Neural progenitor cell (in vitro differentiated cells): ENCODE results near the gene ELP1. TPM values are rescaled to one million over a fixed set of nuclear protein-coding genes. Genes with fewer than 3 reads are reported as not detected.
A peak's percentile ranks its signal among the peaks of the same experiment; 100 is the strongest.

ENCODE experiments used
- DNase-seq: peaks from one replicate; pipeline ENCODE4 v3.0.0-alpha.2; 2016; ENCODE audit warnings: low spot score
- H2AFZ ChIP-seq: fragments of 200-600 bp; sonication (generic); replicated peaks from 2 replicates; pipeline ENCODE4 v1.6.1; 2016; ENCODE audit warnings: antibody characterized with exemption
- H3F3A ChIP-seq: fragments of 200-600 bp; sonication (generic); 2 replicates; pipeline ENCODE4 v1.6.1; 2016; ENCODE audit warnings: antibody characterized with exemption, low read depth
- H3K27ac ChIP-seq: fragments of 200-600 bp; sonication (generic); 2 replicates; pipeline ENCODE4 v1.5.1; 2016; ENCODE audit warnings: mild to moderate bottlenecking
- H3K27me3 ChIP-seq: fragments of 200-600 bp; sonication (generic); 2 replicates; pipeline ENCODE4 v1.6.1; 2016; ENCODE audit warnings: mild to moderate bottlenecking, moderate library complexity
- H3K36me3 ChIP-seq: fragments of 200-600 bp; sonication (generic); 2 replicates; pipeline ENCODE4 v1.5.1; 2016
- H3K4me1 ChIP-seq: fragments of 200-600 bp; sonication (generic); 2 replicates; pipeline ENCODE4 v1.6.1; 2016; ENCODE audit warnings: mixed run types
- H3K4me2 ChIP-seq: fragments of 200-600 bp; sonication (generic); 2 replicates; pipeline ENCODE4 v1.6.1; 2016
- H3K4me3 ChIP-seq: fragments of 200-600 bp; sonication (generic); 2 replicates; pipeline ENCODE4 v1.5.1; 2016
- H3K79me2 ChIP-seq: fragments of 200-600 bp; sonication (generic); 2 replicates; pipeline ENCODE4 v1.6.1; 2016; ENCODE audit warnings: low read depth
- H3K9ac ChIP-seq: fragments of 200-600 bp; sonication (generic); 2 replicates; pipeline ENCODE4 v1.6.1; 2016
- H3K9me3 ChIP-seq: fragments of 200-600 bp; sonication (generic); 2 replicates; pipeline ENCODE4 v1.5.1; 2016; ENCODE audit warnings: low read depth
- H4K20me1 ChIP-seq: fragments of 200-600 bp; sonication (generic); 2 replicates; pipeline ENCODE4 v1.6.1; 2016; ENCODE audit warnings: low read depth
- H3K27ac Mint-ChIP-seq: 3 replicates; pipeline ENCODE4 v1.8.0; 2021; ENCODE audit warnings: mixed read lengths
- H3K27me3 Mint-ChIP-seq: 2 replicates; pipeline ENCODE4 v1.8.0; 2022; ENCODE audit warnings: low read depth, mild to moderate bottlenecking, inconsistent platforms, moderate library complexity, mixed read lengths; ENCODE audit not compliant: insufficient read depth
- H3K36me3 Mint-ChIP-seq: 3 replicates; pipeline ENCODE4 v1.8.0; 2021; ENCODE audit warnings: mixed read lengths
- H3K4me1 Mint-ChIP-seq: 3 replicates; pipeline ENCODE4 v1.8.0; 2021; ENCODE audit warnings: mixed read lengths
- H3K4me3 Mint-ChIP-seq: 3 replicates; pipeline ENCODE4 v1.8.0; 2021; ENCODE audit warnings: mild to moderate bottlenecking, moderate library complexity, mixed read lengths
- H3K9me3 Mint-ChIP-seq: 3 replicates; pipeline ENCODE4 v1.8.0; 2020; ENCODE audit warnings: mixed read lengths
- CTCF ChIP-seq: fragments of 200-600 bp; sonication (generic); IDR thresholded peaks from 2 replicates; pipeline ENCODE4 v1.5.1; 2017; ENCODE audit warnings: antibody characterized with exemption, mild to moderate bottlenecking
- EZH2 ChIP-seq: fragments of 200-600 bp; sonication (generic); IDR thresholded peaks from 2 replicates; pipeline ENCODE4 v1.6.1; 2017; ENCODE audit warnings: antibody characterized with exemption, mild to moderate bottlenecking, moderate library complexity
- EZH2phosphoT487 ChIP-seq: fragments of 200-600 bp; sonication (generic); IDR thresholded peaks from 2 replicates; pipeline ENCODE4 v1.6.1; 2017; ENCODE audit warnings: antibody characterized with exemption
- total RNA-seq: library from RNA; depleted of rRNA; stranded (reverse); fragments of >200 nt; gene quantifications from 2 replicates; pipeline ENCODE4 v1.2.3, GENCODE V29; 2015; ENCODE audit warnings: low replicate concordance

The ELP1 gene
- total RNA-seq, 1 donor from 2014 or later, result 97.2 TPM

GRCh38 chr9:108960331-108960730, 26.4 kb upstream of the ELP1 start:
- no peak for DNase-seq
- H3F3A ChIP-seq, result peaks cover 9% of the 10 kb centered on the region
- no peak overlapping the region for H2AFZ ChIP-seq
- no peak overlapping the region for H3K4me3 ChIP-seq
- H3K9ac ChIP-seq, result no peak overlapping the region
- H3K36me3 ChIP-seq, result peaks cover 11% of the 10 kb centered on the region
- H3K36me3 Mint-ChIP-seq, result peaks cover 6% of the 10 kb centered on the region
- no peaks in the 10 kb centered on the region for H3K9me3 ChIP-seq
- no peak overlapping the region for H3K27ac ChIP-seq
- H3K4me1 ChIP-seq, result no peaks in the 10 kb centered on the region
- no peaks in the 10 kb centered on the region for H3K9me3 Mint-ChIP-seq
- no peaks in the 10 kb centered on the region for H4K20me1 ChIP-seq
- no peaks in the 10 kb centered on the region for H3K27me3 Mint-ChIP-seq
- no peak overlapping the region for H3K4me2 ChIP-seq
- no peaks in the 10 kb centered on the region for H3K4me1 Mint-ChIP-seq
- TF ChIP-seq EZH2 (no peak), CTCF (no peak), EZH2phosphoT487 (no peak)
- no peaks in the 10 kb centered on the region for H3K79me2 ChIP-seq
- H3K27me3 ChIP-seq, result no peaks in the 10 kb centered on the region
- no peak overlapping the region for H3K27ac Mint-ChIP-seq
- H3K4me3 Mint-ChIP-seq, result no peak overlapping the region

GRCh38 chr9:108956631-108957026, 22.7 kb upstream of the ELP1 start:
- Mint-ChIP-seq H3K9me3 (no peaks in the 10 kb centered on the region), H3K4me1 (no peaks in the 10 kb centered on the region), H3K4me3 (no peak overlapping the region), H3K36me3 (peaks cover 4% of the 10 kb centered on the region), H3K27ac (no peak overlapping the region), H3K27me3 (no peaks in the 10 kb centered on the region)
- Histone ChIP-seq H4K20me1 (no peaks in the 10 kb centered on the region), H3K9ac (no peak overlapping the region), H3K4me2 (no peak overlapping the region), H3F3A (peaks cover 5% of the 10 kb centered on the region), H3K27me3 (no peaks in the 10 kb centered on the region), H3K9me3 (no peaks in the 10 kb centered on the region), H3K4me1 (no peaks in the 10 kb centered on the region), H3K79me2 (no peaks in the 10 kb centered on the region), H2AFZ (no peak overlapping the region), H3K36me3 (peaks cover 3% of the 10 kb centered on the region), H3K27ac (no peak overlapping the region), H3K4me3 (no peak overlapping the region)
- TF ChIP-seq EZH2, result no peak
- TF ChIP-seq CTCF, result no peak
- no peak for TF ChIP-seq EZH2phosphoT487
- no peak for DNase-seq

- Histone ChIP-seq H3F3A (peaks cover 5% of the 10 kb centered on the region), H3K4me2 (no peak overlapping the region), H3K9me3 (no peaks in the 10 kb centered on the region), H3K4me1 (no peaks in the 10 kb centered on the region), H3K27me3 (no peaks in the 10 kb centered on the region), H2AFZ (no peak overlapping the region), H3K36me3 (peaks cover 3% of the 10 kb centered on the region), H3K4me3 (no peak overlapping the region), H3K79me2 (no peaks in the 10 kb centered on the region), H3K9ac (no peak overlapping the region), H4K20me1 (no peaks in the 10 kb centered on the region), H3K27ac (peak overlapping the region; percentile 34)
- H3K4me1 Mint-ChIP-seq, result no peaks in the 10 kb centered on the region
- no peaks in the 10 kb centered on the region for H3K27me3 Mint-ChIP-seq
- TF ChIP-seq CTCF (no peak), EZH2 (no peak), EZH2phosphoT487 (no peak)
- no peak overlapping the region for H3K4me3 Mint-ChIP-seq
- no peak overlapping the region for H3K27ac Mint-ChIP-seq
- H3K9me3 Mint-ChIP-seq, result no peaks in the 10 kb centered on the region
- no peak for DNase-seq
- peaks cover 6% of the 10 kb centered on the region for H3K36me3 Mint-ChIP-seq
Observed at GRCh38 chr9:108956022-108956630, 22.2 kb upstream of the ELP1 start.
